ENCODE measurements around the gene MKLN1.

GRCh38 chr7:131300572-131301466, 26.9 kb upstream of the MKLN1 start:
- TF ChIP-seq GATA2 (IDR thresholded peaks at IDR 0.05; ENCODE audit: low read depth, low read length) (no peak), GATA3 (IDR thresholded peaks at IDR 0.05; ENCODE audit: low read depth, low read length) (no peak)

Data from SH-SY5Y (cell line).